HCT116 (cell line): ENCODE results near the gene GALNT6. TPM values are rescaled to one million over a fixed set of nuclear protein-coding genes. Genes with fewer than 3 reads are reported as not detected.

ENCODE experiments used
- ATAC-seq: fragments of 200-7000 bp; cut with Tn5 transposase; 2 replicates; pipeline ENCODE4 v1.9.1; 2020; ENCODE audit warnings: mild to moderate bottlenecking, moderate library complexity
- BruUV-seq: library from RNA; stranded (reverse); fragments of 400-500 nt; replicated peaks from 2 replicates; lab custom pipeline; 2021; lab: Mats Ljungman, UMichigan
- CTCF ChIA-PET: fragments of 300-600 bp; sonication (Branson Sonifier 250); formaldehyde crosslinking; loops from one replicate; lab custom pipeline; 2021; ENCODE audit warnings: antibody characterized with exemption; lab: Charles Lee
- POLR2A ChIA-PET: fragments of 300-600, 350-600 bp; sonication (Branson Sonifier 250); formaldehyde crosslinking; loops from one replicate; lab custom pipeline; 2021; ENCODE audit warnings: antibody characterized with exemption; lab: Charles Lee
- RAD21 ChIA-PET, 2 experiments: fragments of 300-600 bp; sonication (Branson Sonifier 250); formaldehyde crosslinking; loops; one replicate each; lab custom pipeline; 2023; ENCODE audit warnings: low total read pairs in 2 of 2; ENCODE audit not compliant: uncharacterized antibody in 2 of 2, unreplicated experiment in 2 of 2, low non-redundant PET in 1 of 2; lab: Charles Lee
- DNase-seq: peaks from one replicate; pipeline ENCODE4 v3.0.0-alpha.2; 2010; ENCODE audit warnings: low read depth, low spot score
- H2AFZ ChIP-seq: fragments of 200-600 bp; shearing (Covaris generic), sonication (generic); 2 replicates; pipeline ENCODE4 v1.6.1; 2017; ENCODE audit warnings: low read depth, mixed run types, mixed read lengths, antibody characterized with exemption, low read length; ENCODE audit not compliant: poor library complexity, severe bottlenecking
- H3K27ac ChIP-seq: 2 replicates; pipeline ENCODE4 v1.5.1; 2012; ENCODE audit warnings: low read depth, low read length
- H3K27me3 ChIP-seq: fragments of 200-600 bp; sonication (generic); 2 replicates; pipeline ENCODE4 v1.6.1; 2016; ENCODE audit warnings: mixed run types, low read length, mixed read lengths; ENCODE audit not compliant: insufficient read depth
- H3K36me3 ChIP-seq, 2 experiments: fragments of 200-500 bp in 1 of 2; fragments of 200-600 bp in 1 of 2; sonication (Bioruptor generic) in 1 of 2; sonication (generic) in 1 of 2; 2 replicates each; pipeline versions ENCODE4 v1.5.1 to v1.6.1; 2014 to 2016; ENCODE audit warnings: low read length in 2 of 2, inconsistent platforms in 1 of 2, mixed read lengths in 1 of 2, mixed run types in 1 of 2; ENCODE audit not compliant: insufficient read depth in 2 of 2, control insufficient read depth in 1 of 2
- H3K4me1 ChIP-seq, 2 experiments: fragments of 200-600 bp in 1 of 2; sonication (generic) in 1 of 2; 2 replicates each; pipeline versions ENCODE4 v1.5.1 to v1.6.1; 2012 to 2017; ENCODE audit warnings: low read length in 2 of 2, inconsistent platforms in 1 of 2, mild to moderate bottlenecking in 1 of 2, mixed read lengths in 1 of 2, mixed run types in 1 of 2, moderate library complexity in 1 of 2; ENCODE audit not compliant: insufficient read depth in 2 of 2, control insufficient read depth in 1 of 2
- H3K4me2 ChIP-seq: fragments of 200-600 bp; sonication (generic); 2 replicates; pipeline ENCODE4 v1.6.1; 2017; ENCODE audit warnings: mixed run types, low read length, mixed read lengths
- H3K4me3 ChIP-seq, 2 experiments: fragments of 200-600 bp in 1 of 2; sonication (generic) in 1 of 2; replicated peaks in 1 of 2; 2 replicates each; pipeline ENCODE4 v1.5.1; 2011 to 2016; ENCODE audit warnings: low read length in 2 of 2, control low read depth in 1 of 2, low read depth in 1 of 2, mild to moderate bottlenecking in 1 of 2, mixed read lengths in 1 of 2, mixed run types in 1 of 2
- H3K79me2 ChIP-seq: fragments of 200-600 bp; sonication (generic); 2 replicates; pipeline ENCODE4 v1.6.1; 2017; ENCODE audit warnings: mild to moderate bottlenecking, mixed run types, low read length, moderate library complexity, mixed read lengths; ENCODE audit not compliant: insufficient read depth
- H3K9ac ChIP-seq: fragments of 200-600 bp; sonication (generic); 2 replicates; pipeline ENCODE4 v1.6.1; 2016; ENCODE audit warnings: low read length, mixed read lengths
- H3K9me2 ChIP-seq: fragments of 200-600 bp; sonication (generic), shearing (Covaris generic); 2 replicates; pipeline ENCODE4 v1.6.1; 2017; ENCODE audit warnings: mixed run types, mild to moderate bottlenecking, moderate library complexity; ENCODE audit not compliant: insufficient read depth
- H3K9me3 ChIP-seq, 2 experiments: fragments of 200-500 bp in 1 of 2; fragments of 200-600 bp in 1 of 2; sonication (Bioruptor generic) in 1 of 2; sonication (generic) in 1 of 2; 2 replicates each; pipeline ENCODE4 v1.6.1; 2014 to 2017; ENCODE audit warnings: low read length in 2 of 2, mixed read lengths in 2 of 2, inconsistent platforms in 1 of 2, low read depth in 1 of 2, mild to moderate bottlenecking in 1 of 2, mixed run types in 1 of 2, moderate library complexity in 1 of 2; ENCODE audit not compliant: control insufficient read depth in 1 of 2, insufficient read depth in 1 of 2
- H4K20me1 ChIP-seq: fragments of 200-600 bp; sonication (generic), shearing (Covaris generic); 2 replicates; pipeline ENCODE4 v1.6.1; 2017; ENCODE audit warnings: mixed run types, mild to moderate bottlenecking, moderate library complexity; ENCODE audit not compliant: insufficient read depth
- ATF3 ChIP-seq: IDR thresholded peaks from 2 replicates; pipeline ENCODE4 v1.6.1; 2012
- CEBPB ChIP-seq: IDR thresholded peaks from 2 replicates; pipeline ENCODE4 v1.6.1; 2012; ENCODE audit warnings: low read depth
- EGR1 ChIP-seq: IDR thresholded peaks from 2 replicates; pipeline ENCODE4 v1.6.1; 2012; ENCODE audit warnings: low read depth
- EZH2 ChIP-seq: fragments of 200-600 bp; sonication (generic); IDR thresholded peaks from 2 replicates; pipeline ENCODE4 v1.6.1; 2017; ENCODE audit warnings: antibody characterized with exemption, mixed run types
- EZH2phosphoT487 ChIP-seq: fragments of 200-600 bp; IDR thresholded peaks from 2 replicates; pipeline ENCODE4 v1.6.1; 2018; ENCODE audit warnings: antibody characterized with exemption, borderline replicate concordance
- JUND ChIP-seq: IDR thresholded peaks from 2 replicates; pipeline ENCODE4 v1.6.1; 2012
- MAX ChIP-seq: IDR thresholded peaks from 2 replicates; pipeline ENCODE4 v1.6.1; 2012
- POLR2A ChIP-seq: IDR thresholded peaks from 2 replicates; pipeline ENCODE4 v1.7.0; 2011; ENCODE audit warnings: borderline replicate concordance; ENCODE audit not compliant: insufficient read depth, insufficient read length; ENCODE audit errors: extremely low read depth
- POLR2AphosphoS5 ChIP-seq: IDR thresholded peaks from 2 replicates; pipeline ENCODE4 v1.6.1; 2011; ENCODE audit warnings: mild to moderate bottlenecking, low read depth, low read length, moderate library complexity
- RAD21 ChIP-seq: IDR thresholded peaks from 2 replicates; pipeline ENCODE4 v1.6.1; 2012; ENCODE audit warnings: low read depth, mild to moderate bottlenecking
- REST ChIP-seq: IDR thresholded peaks from 2 replicates; pipeline ENCODE4 v1.6.1; 2012; ENCODE audit warnings: low read depth
- SIN3A ChIP-seq: IDR thresholded peaks from 2 replicates; pipeline ENCODE4 v1.6.1; 2012; ENCODE audit warnings: low read depth
- SP1 ChIP-seq: IDR thresholded peaks from 2 replicates; pipeline ENCODE4 v1.6.1; 2012; ENCODE audit warnings: low read depth
- SRF ChIP-seq: IDR thresholded peaks from 2 replicates; pipeline ENCODE4 v1.6.1; 2012; ENCODE audit warnings: low read depth
- TCF7L2 ChIP-seq: IDR thresholded peaks from 2 replicates; pipeline ENCODE4 v1.7.0; 2011; ENCODE audit warnings: borderline replicate concordance, inconsistent platforms; ENCODE audit not compliant: insufficient read depth, insufficient read length; ENCODE audit errors: extremely low read depth
- YY1 ChIP-seq: IDR thresholded peaks from 2 replicates; pipeline ENCODE4 v1.6.1; 2011; ENCODE audit warnings: low read length, low read depth, moderate library complexity, mild to moderate bottlenecking; ENCODE audit not compliant: insufficient replicate concordance; ENCODE audit errors: extremely low read depth
- ZBTB33 ChIP-seq: IDR thresholded peaks from 2 replicates; pipeline ENCODE4 v1.6.1; 2011; ENCODE audit warnings: mild to moderate bottlenecking, low read length, moderate library complexity; ENCODE audit not compliant: insufficient replicate concordance; ENCODE audit errors: extremely low read depth
- ZFX ChIP-seq: fragments of 450-650 bp; IDR thresholded peaks from 2 replicates; pipeline ENCODE4 v1.6.1; 2017
- ZNF274 ChIP-seq: fragments of 200-500 bp; sonication (Bioruptor generic); IDR thresholded peaks from 2 replicates; pipeline ENCODE4 v1.6.1; 2014; ENCODE audit warnings: mild to moderate bottlenecking, low read depth, low read length, inconsistent platforms
- intact Hi-C: fragments of 100-400 bp; cut with micrococcal nuclease; formaldehyde crosslinking; loops from 2 replicates; pipeline ENCODE4 v1.10.0; 2022
- total RNA-seq: library from RNA; stranded (reverse); gene quantifications from one replicate; pipeline ENCODE4 v1.2.1, GENCODE V29; 2021; ENCODE audit not compliant: unreplicated experiment

The GALNT6 gene
- total RNA-seq, 1 experiment from 2014 or later: 16.4 TPM

- ChIA-PET RAD21 (no interaction called here), CTCF (interaction anchor here (1.4 kb wide), 1 partner anchor 45 kb away, joined by 4 read pairs; no protein-coding TSS in a partner anchor), POLR2A (no interaction called here)
- peak overlapping the region; percentile 64 for H3K4me2 ChIP-seq
- ATAC-seq (peak; percentile 91), DNase-seq (peak; percentile 35)
- H3K4me1 ChIP-seq: peaks cover 7 to 17% of the 10 kb centered on the region in 2 experiments; a peak in 3 of 4 replicates
- BruUV-seq: no TSS peak
- no peaks in the 10 kb centered on the region for H3K9me3 ChIP-seq
- peak overlapping the region; percentile 89 for H2AFZ ChIP-seq
- peak overlapping the region; percentile 15; the same call in 1 of the 2 replicates for H3K27ac ChIP-seq
- intact Hi-C loops: no loop called here
- H3K9ac ChIP-seq: peak overlapping the region; percentile 16; the same call in 1 of the 2 replicates
- H3K4me3 ChIP-seq: peak overlapping the region in 1 of 2 experiments; percentile 33; a peak in 1 of 4 replicates
- H3K79me2 ChIP-seq: no peaks in the 10 kb centered on the region
- H3K27me3 ChIP-seq: no peaks in the 10 kb centered on the region
- H3K9me2 ChIP-seq: no peaks in the 10 kb centered on the region
- no peaks in the 10 kb centered on the region for H4K20me1 ChIP-seq
- H3K36me3 ChIP-seq: no peaks in the 10 kb centered on the region
- TF ChIP-seq ATF3 (no peak), POLR2AphosphoS5 (0 out of 2 replicates have a peak, but pooled peaks have one; percentile 23), ZNF274 (no peak), RAD21 (no peak), REST (no peak), ZBTB33 (no peak), YY1 (no peak), MAX (0 out of 2 replicates have a peak, but pooled peaks have one; percentile 6), POLR2A (no peak), SRF (no peak), JUND (peak; percentile 29; the same call in 1 of the 2 replicates), EZH2phosphoT487 (no peak), SIN3A (no peak), ZFX (no peak), CEBPB (no peak), TCF7L2 (no peak), EZH2 (no peak), EGR1 (no peak), SP1 (peak; percentile 42)
These were observed 83.3 kb downstream of the GALNT6 start for GRCh38 chr12:51307655-51308593.
